Adrenal gland (tissue), 5 donors: Measurements from ENCODE around the gene GJE1.

Experiments
- POLR2A ChIP-seq, 2 donors: fragments of 450-650 bp; IDR thresholded peaks; one replicate each; pipeline ENCODE4 v1.6.1; 2017; ENCODE audit warnings: antibody characterized with exemption in 2 of 2, mild to moderate bottlenecking in 2 of 2, moderate library complexity in 1 of 2
- TF ChIP-seq, protein P1 (sequence below), 6 experiments: fragments of 450-650 bp in 4 of 6; fragments of 200-600 bp in 2 of 6; sonication (generic) in 1 of 6; IDR thresholded peaks; 1 replicate in 5 of 6; 2 replicates in 1 of 6; pipeline versions ENCODE4 v1.5.1 to v1.8.0; 2016 to 2021; ENCODE audit warnings: antibody characterized with exemption in 6 of 6, mild to moderate bottlenecking in 2 of 6, moderate library complexity in 1 of 6
- donor health status: DM: no; HTN: no; CAD: no.

DNA sequence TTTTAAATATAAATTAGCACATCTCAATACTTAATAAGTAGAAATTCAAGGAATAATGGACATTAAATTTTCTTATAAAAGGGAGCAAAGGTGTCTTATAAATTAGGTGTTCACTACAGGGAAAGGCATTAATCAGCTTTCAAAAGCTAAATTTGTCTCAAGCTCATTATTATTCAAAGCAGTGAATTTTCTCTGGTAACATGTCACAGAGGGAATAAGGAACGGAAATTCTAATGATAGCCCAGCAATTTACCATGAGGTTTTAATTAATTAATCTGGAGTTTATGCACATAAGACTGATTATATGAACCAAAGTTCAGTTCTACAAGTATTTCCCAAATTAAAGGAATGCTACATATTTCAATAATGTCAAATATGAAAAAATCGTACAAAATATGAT lies 15.4 kb upstream of the GJE1 start:
- TF ChIP-seq POLR2A (IDR thresholded peaks at IDR 0.05) = no peak
- TF ChIP-seq, protein P1, sequence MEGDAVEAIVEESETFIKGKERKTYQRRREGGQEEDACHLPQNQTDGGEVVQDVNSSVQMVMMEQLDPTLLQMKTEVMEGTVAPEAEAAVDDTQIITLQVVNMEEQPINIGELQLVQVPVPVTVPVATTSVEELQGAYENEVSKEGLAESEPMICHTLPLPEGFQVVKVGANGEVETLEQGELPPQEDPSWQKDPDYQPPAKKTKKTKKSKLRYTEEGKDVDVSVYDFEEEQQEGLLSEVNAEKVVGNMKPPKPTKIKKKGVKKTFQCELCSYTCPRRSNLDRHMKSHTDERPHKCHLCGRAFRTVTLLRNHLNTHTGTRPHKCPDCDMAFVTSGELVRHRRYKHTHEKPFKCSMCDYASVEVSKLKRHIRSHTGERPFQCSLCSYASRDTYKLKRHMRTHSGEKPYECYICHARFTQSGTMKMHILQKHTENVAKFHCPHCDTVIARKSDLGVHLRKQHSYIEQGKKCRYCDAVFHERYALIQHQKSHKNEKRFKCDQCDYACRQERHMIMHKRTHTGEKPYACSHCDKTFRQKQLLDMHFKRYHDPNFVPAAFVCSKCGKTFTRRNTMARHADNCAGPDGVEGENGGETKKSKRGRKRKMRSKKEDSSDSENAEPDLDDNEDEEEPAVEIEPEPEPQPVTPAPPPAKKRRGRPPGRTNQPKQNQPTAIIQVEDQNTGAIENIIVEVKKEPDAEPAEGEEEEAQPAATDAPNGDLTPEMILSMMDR (IDR thresholded peaks at IDR 0.05) = no peak
